T-cell (primary cell): ENCODE measurements around the gene ADAM12. TPM values are rescaled to one million over a fixed set of nuclear protein-coding genes. Genes with fewer than 3 reads are reported as not detected.

Source experiments
- ATAC-seq, 4 experiments: fragments of 200-7000 bp in 3 of 4; fragments of 150-1000 bp in 1 of 4; cut with Tn5 transposase; replicated peaks in 1 of 4; 1 replicate in 3 of 4; 2 replicates in 1 of 4; pipeline ENCODE4 v1.10.0; 2021; ENCODE audit warnings: moderate library complexity in 3 of 4, mild to moderate bottlenecking in 2 of 4, moderate number of reproducible peaks in 1 of 4
- CTCF ChIA-PET, 2 donors: fragments of 300-600 bp; sonication (Branson Sonifier 250); formaldehyde crosslinking; loops; one replicate each; lab custom pipeline; 2022; ENCODE audit warnings: antibody characterized with exemption in 2 of 2; lab: Charles Lee
- POLR2A ChIA-PET, 2 donors: fragments of 300-600 bp; sonication (Branson Sonifier 250); formaldehyde crosslinking; loops; one replicate each; lab custom pipeline; 2022; ENCODE audit warnings: antibody characterized with exemption in 2 of 2; lab: Charles Lee
- DNase-seq, 35 experiments: peaks; one replicate each; pipeline versions ENCODE4 v3.0.0 to v3.0.0-alpha.2; 2013 to 2023
- H3K27ac ChIP-seq: one replicate; pipeline ENCODE4 v1.5.1; 2013; ENCODE audit warnings: low read length
- H3K27me3 ChIP-seq, 2 experiments: replicated peaks in 1 of 2; 1 replicate in 1 of 2; 2 replicates in 1 of 2; pipeline versions ENCODE4 v1.6.1 to v1.7.0; 2013; ENCODE audit warnings: low read length in 1 of 2, mixed read lengths in 1 of 2; ENCODE audit not compliant: control insufficient read depth in 2 of 2, insufficient read depth in 2 of 2; ENCODE audit errors: extremely low read depth in 1 of 2
- H3K36me3 ChIP-seq, 2 donors: 1 replicate in 1 of 2; 2 replicates in 1 of 2; pipeline versions ENCODE4 v1.6.1 to v1.7.0; 2013; ENCODE audit warnings: low read length in 1 of 2; ENCODE audit not compliant: control insufficient read depth in 2 of 2, insufficient read depth in 1 of 2; ENCODE audit errors: extremely low read depth in 1 of 2
- H3K4me1 ChIP-seq, 2 experiments: 1 replicate in 1 of 2; 2 replicates in 1 of 2; pipeline versions ENCODE4 v1.6.1 to v1.7.0; 2013; ENCODE audit warnings: low read length in 2 of 2, mixed read lengths in 1 of 2; ENCODE audit not compliant: insufficient read depth in 2 of 2, control insufficient read depth in 1 of 2; ENCODE audit errors: extremely low read depth in 1 of 2
- H3K4me3 ChIP-seq, 2 donors: 1 replicate in 1 of 2; 2 replicates in 1 of 2; pipeline versions ENCODE4 v1.5.1 to v1.7.0; 2013; ENCODE audit warnings: mild to moderate bottlenecking in 2 of 2, low read length in 1 of 2, moderate library complexity in 1 of 2; ENCODE audit not compliant: control insufficient read depth in 1 of 2; ENCODE audit errors: extremely low read depth in 1 of 2
- H3K9me3 ChIP-seq: 2 replicates; pipeline ENCODE4 v1.7.0; 2013
- H3K27ac Mint-ChIP-seq, 2 donors: one replicate each; pipeline ENCODE4 v1.8.0; 2020 to 2021; ENCODE audit warnings: mild to moderate bottlenecking in 2 of 2, mixed read lengths in 2 of 2
- H3K27me3 Mint-ChIP-seq, 2 donors: one replicate each; pipeline ENCODE4 v1.8.0; 2021 to 2022; ENCODE audit warnings: mixed read lengths in 2 of 2
- H3K36me3 Mint-ChIP-seq: one replicate; pipeline ENCODE4 v1.8.0; 2021; ENCODE audit warnings: mixed read lengths
- H3K4me1 Mint-ChIP-seq, 3 donors: one replicate each; pipeline ENCODE4 v1.8.0; 2020 to 2022; ENCODE audit warnings: mixed read lengths in 3 of 3, mild to moderate bottlenecking in 1 of 3
- H3K4me3 Mint-ChIP-seq, 3 donors: one replicate each; pipeline ENCODE4 v1.8.0; 2020 to 2022; ENCODE audit warnings: mild to moderate bottlenecking in 3 of 3, mixed read lengths in 3 of 3, moderate library complexity in 3 of 3
- H3K9me3 Mint-ChIP-seq, 3 donors: one replicate each; pipeline ENCODE4 v1.8.0; 2020 to 2022; ENCODE audit warnings: mixed read lengths in 3 of 3
- WGBS: methylation state at CpG from one replicate; pipeline ENCODE4 v1.1.5; 2013; ENCODE audit warnings: missing lambda C conversion rate; ENCODE audit not compliant: insufficient coverage; 5-methylcytosine and 5-hydroxymethylcytosine counted together
- total RNA-seq, 35 experiments: library from RNA in 6 of 35; stranded (reverse) in 6 of 35; fragments of 120-200 nt in 1 of 35; gene quantifications; one replicate each; pipeline versions ENCODE4 v1.2.1 to v1.2.4 and lab custom pipeline; 2013 to 2026

The ADAM12 gene
- total RNA-seq, 5 donors from 2014 or later (not counting 1 experiment from before 2014, with no cell fraction given), result 0.35 to 5.7 (median 1.2) TPM

GRCh38 chr10:126140746-126141273, 247.5 kb downstream of the ADAM12 start:
- CTCF ChIA-PET, result no interaction called here
- Mint-ChIP-seq H3K4me3 (no peak overlapping the region), H3K4me1 (peaks cover 5 to 19% (median 12%) of the 10 kb centered on the region in 3 donors), H3K27ac (no peak overlapping the region), H3K9me3 (peaks cover 0 to 10% (median 2%) of the 10 kb centered on the region in 3 donors), H3K36me3 (no peaks in the 10 kb centered on the region), H3K27me3 (peaks cover 0 to 2% of the 10 kb centered on the region in 2 donors)
- no peaks in the 10 kb centered on the region for H3K9me3 ChIP-seq
- H3K27me3 ChIP-seq, result no peaks in the 10 kb centered on the region
- no peak for DNase-seq
- no peak for ATAC-seq
- H3K27ac ChIP-seq, result no peak overlapping the region
- no peaks in the 10 kb centered on the region for H3K36me3 ChIP-seq
- H3K4me3 ChIP-seq, result no peak overlapping the region
- peaks cover 0 to 4% of the 10 kb centered on the region in 2 experiments for H3K4me1 ChIP-seq
- 88% methylated on average over 2 of the region's 4 CpGs for WGBS
- POLR2A ChIA-PET, result no interaction called here

- H3K27ac ChIP-seq, result no peak overlapping the region
- no CpG with 5 or more reads among the region's 4 CpGs for WGBS
- no peak overlapping the region for H3K27ac Mint-ChIP-seq
Observed at GRCh38 chr10:126137562-126138221, 250.6 kb downstream of the ADAM12 start.

DNA sequence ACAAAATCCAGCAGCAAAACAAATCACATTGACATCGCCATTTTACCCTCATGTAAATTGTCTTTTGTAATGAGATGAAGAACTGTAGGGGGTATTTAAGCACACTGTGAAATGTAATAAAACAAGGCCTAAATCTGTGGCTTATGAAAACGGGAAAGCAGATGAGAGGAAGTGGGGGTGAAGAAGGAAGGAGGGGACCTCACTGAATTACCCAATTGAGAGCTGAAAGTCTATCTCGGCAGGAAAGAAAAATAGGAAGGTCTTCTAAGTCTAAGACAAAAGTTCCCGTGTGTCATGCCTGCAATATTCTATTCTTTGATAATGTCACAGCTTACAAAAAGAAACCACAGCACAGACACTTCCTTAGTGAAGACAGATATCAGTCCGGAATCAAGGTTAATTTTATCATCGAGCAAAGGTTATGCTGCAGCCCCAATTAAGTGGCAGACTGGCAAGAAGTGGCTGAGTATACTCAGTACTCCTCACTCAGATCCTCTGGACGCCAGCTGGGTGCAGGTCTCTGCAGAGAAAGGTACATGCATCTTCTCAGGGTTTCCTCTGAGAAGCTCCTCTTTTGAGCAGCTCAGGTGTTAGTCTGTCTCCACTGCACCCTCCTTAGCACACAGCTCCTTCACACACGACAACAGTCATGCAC, 252.2 kb downstream of the ADAM12 start:
- Mint-ChIP-seq H3K4me1 (peaks cover 5 to 22% (median 14%) of the 10 kb centered on the region in 3 donors), H3K36me3 (no peaks in the 10 kb centered on the region), H3K4me3 (peak overlapping the region; percentile 4 to 61 (median 19)), H3K27ac (peak overlapping the region in 1 of 2 donors; percentile 12), H3K9me3 (peaks cover 0 to 2% (median 0%) of the 10 kb centered on the region in 3 donors), H3K27me3 (peaks cover 0 to 2% of the 10 kb centered on the region in 2 donors)
- ChIA-PET POLR2A (interaction anchor here in 1 of 2 donors (0.5 kb wide), 1 partner anchor 11 kb away, joined by 9 read pairs; no protein-coding TSS in a partner anchor), CTCF (no interaction called here)
- H3K4me3 ChIP-seq, result no peak overlapping the region
- ATAC-seq (peak in 3 of 4 experiments; percentile 31 to 45 (median 38)), DNase-seq (peak in 1 of 35 experiments; percentile 3)
- H3K36me3 ChIP-seq, result no peaks in the 10 kb centered on the region
- H3K9me3 ChIP-seq, result no peaks in the 10 kb centered on the region
- H3K27me3 ChIP-seq, result no peaks in the 10 kb centered on the region
- no peak overlapping the region for H3K27ac ChIP-seq
- H3K4me1 ChIP-seq, result peaks cover 0 to 4% of the 10 kb centered on the region in 2 experiments
- WGBS, result 7% methylated on average over 5 of the region's 8 CpGs

More at GRCh38 chr10:126137562-126138221, 250.6 kb downstream of the ADAM12 start:
- Mint-ChIP-seq H3K9me3 (peaks cover 0 to 2% (median 2%) of the 10 kb centered on the region in 3 donors), H3K36me3 (no peaks in the 10 kb centered on the region), H3K4me3 (no peak overlapping the region), H3K4me1 (peaks cover 5 to 22% (median 14%) of the 10 kb centered on the region in 3 donors), H3K27me3 (peaks cover 0 to 2% of the 10 kb centered on the region in 2 donors)
- Histone ChIP-seq H3K4me1 (peaks cover 0 to 4% of the 10 kb centered on the region in 2 experiments), H3K9me3 (no peaks in the 10 kb centered on the region), H3K27me3 (no peaks in the 10 kb centered on the region), H3K36me3 (no peaks in the 10 kb centered on the region), H3K4me3 (no peak overlapping the region)
- ChIA-PET POLR2A (no interaction called here), CTCF (no interaction called here)
- no peak for ATAC-seq
- DNase-seq, result no peak

GRCh38 chr10:126135177-126135576, 253.1 kb downstream of the ADAM12 start:
- DNase-seq (peak in 1 of 35 experiments; percentile 5), ATAC-seq (no peak)
- peaks cover 5 to 22% (median 14%) of the 10 kb centered on the region in 3 donors for H3K4me1 Mint-ChIP-seq
- 100% methylated on average over 1 of the region's 4 CpGs for WGBS
- H3K36me3 Mint-ChIP-seq, result no peaks in the 10 kb centered on the region
- H3K4me3 Mint-ChIP-seq, result no peak overlapping the region
- Histone ChIP-seq H3K27me3 (no peaks in the 10 kb centered on the region), H3K4me1 (peaks cover 0 to 4% of the 10 kb centered on the region in 2 experiments), H3K27ac (no peak overlapping the region), H3K36me3 (no peaks in the 10 kb centered on the region), H3K9me3 (no peaks in the 10 kb centered on the region), H3K4me3 (no peak overlapping the region)
- H3K27me3 Mint-ChIP-seq, result peaks cover 0 to 2% of the 10 kb centered on the region in 2 donors
- no peak overlapping the region for H3K27ac Mint-ChIP-seq
- H3K9me3 Mint-ChIP-seq, result peaks cover 0 to 2% (median 0%) of the 10 kb centered on the region in 3 donors
- ChIA-PET POLR2A (no interaction called here), CTCF (no interaction called here)

DNA sequence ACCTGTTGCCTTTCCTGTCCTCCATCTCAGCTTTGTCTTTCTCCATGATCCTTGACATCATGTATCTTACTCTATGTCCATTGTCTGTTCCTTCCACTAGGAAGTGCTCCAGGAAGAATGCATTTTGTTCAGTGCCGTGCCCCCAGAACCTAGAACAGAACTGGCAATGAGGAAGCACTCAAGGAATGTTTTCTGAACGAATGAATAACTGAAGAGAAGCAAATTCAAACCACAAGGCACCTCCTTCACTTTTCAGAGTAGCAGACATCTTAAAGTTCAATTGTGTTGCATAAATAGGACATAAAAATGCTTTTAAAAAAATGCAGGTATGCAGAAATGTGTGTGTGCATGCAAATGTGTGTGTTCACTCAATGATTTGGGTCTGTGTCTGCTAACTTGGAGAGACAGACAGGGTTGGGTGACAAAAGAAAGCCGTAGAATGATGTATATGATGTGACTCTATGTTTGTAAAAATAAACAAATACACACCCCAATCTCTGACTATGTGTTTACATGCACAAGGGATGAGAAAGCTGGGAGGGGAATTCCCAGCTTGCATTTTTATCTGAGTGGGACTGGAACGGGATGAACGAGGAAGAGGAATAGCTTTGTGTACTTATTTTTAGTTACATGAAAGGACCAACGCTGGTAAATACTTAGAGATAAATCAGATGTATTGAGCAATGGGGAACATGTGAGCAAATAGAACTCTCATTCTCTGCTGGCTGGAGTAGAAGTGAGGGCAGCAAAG, 254.2 kb downstream of the ADAM12 start:
- Mint-ChIP-seq H3K27ac (no peak overlapping the region), H3K27me3 (no peaks in the 10 kb centered on the region), H3K36me3 (no peaks in the 10 kb centered on the region), H3K4me3 (no peak overlapping the region), H3K4me1 (peaks cover 5 to 22% (median 14%) of the 10 kb centered on the region in 3 donors), H3K9me3 (peaks cover 0 to 2% (median 0%) of the 10 kb centered on the region in 3 donors)
- Histone ChIP-seq H3K4me3 (no peak overlapping the region), H3K9me3 (no peaks in the 10 kb centered on the region), H3K36me3 (no peaks in the 10 kb centered on the region), H3K4me1 (peaks cover 0 to 4% of the 10 kb centered on the region in 2 experiments), H3K27me3 (no peaks in the 10 kb centered on the region), H3K27ac (no peak overlapping the region)
- ATAC-seq (no peak), DNase-seq (no peak)
- ChIA-PET POLR2A (no interaction called here), CTCF (no interaction called here)
- 68% methylated on average over 2 of the region's 6 CpGs for WGBS

- Mint-ChIP-seq H3K36me3 (no peaks in the 10 kb centered on the region), H3K9me3 (peaks cover 0 to 6% (median 0%) of the 10 kb centered on the region in 3 donors), H3K4me3 (no peak overlapping the region), H3K4me1 (peaks cover 5 to 28% (median 14%) of the 10 kb centered on the region in 3 donors), H3K27me3 (no peaks in the 10 kb centered on the region), H3K27ac (no peak overlapping the region)
- H3K9me3 ChIP-seq, result no peaks in the 10 kb centered on the region
- CTCF ChIA-PET, result no interaction called here
- ATAC-seq (no peak), DNase-seq (no peak)
- no peaks in the 10 kb centered on the region for H3K36me3 ChIP-seq
- 93% methylated on average over 8 of the region's 9 CpGs for WGBS
- H3K4me1 ChIP-seq, result peaks cover 0 to 4% of the 10 kb centered on the region in 2 experiments
- no peaks in the 10 kb centered on the region for H3K27me3 ChIP-seq
- no peak overlapping the region for H3K4me3 ChIP-seq
- POLR2A ChIA-PET, result no interaction called here
- no peak overlapping the region for H3K27ac ChIP-seq
Observed at GRCh38 chr10:126133082-126133620, 255.1 kb downstream of the ADAM12 start.
